GM18907 (cell line): ENCODE data around the gene FOXL2NB.

Source experiments
- ATAC-seq: cut with Tn5 transposase; IDR thresholded peaks from one replicate; pipeline ENCODE4 v1.9.1; 2021; ENCODE audit warnings: mild to moderate bottlenecking, moderate library complexity; ENCODE audit not compliant: unreplicated experiment

FOXL2NB gene

GRCh38 chr3:138928727-138929372 lies 18.2 kb upstream of the FOXL2NB start:
- ATAC-seq = no peak

GRCh38 chr3:138933068-138933668 lies 13.8 kb upstream of the FOXL2NB start:
- no peak for ATAC-seq

GRCh38 chr3:138933981-138934691 lies 12.9 kb upstream of the FOXL2NB start:
- ATAC-seq = no peak

GRCh38 chr3:138935505-138935862 lies 11.5 kb upstream of the FOXL2NB start:
- no peak for ATAC-seq

GRCh38 chr3:138935863-138936740 lies 10.9 kb upstream of the FOXL2NB start:
- ATAC-seq = peak; percentile 79

- no peak for ATAC-seq
These were observed 10.0 kb upstream of the FOXL2NB start for GRCh38 chr3:138936741-138937689.

GRCh38 chr3:138937690-138938055 lies 9.3 kb upstream of the FOXL2NB start:
- no peak for ATAC-seq

GRCh38 chr3:138938056-138938876 lies 8.8 kb upstream of the FOXL2NB start:
- ATAC-seq = no peak

GRCh38 chr3:138938877-138939560 lies 8.0 kb upstream of the FOXL2NB start:
- no peak for ATAC-seq

- no peak for ATAC-seq
These were observed 7.3 kb upstream of the FOXL2NB start for GRCh38 chr3:138939561-138940241.

GRCh38 chr3:138940446-138940845 lies 6.6 kb upstream of the FOXL2NB start:
- ATAC-seq = no peak

GRCh38 chr3:138941259-138941885 lies 5.6 kb upstream of the FOXL2NB start:
- ATAC-seq = no peak

- ATAC-seq = no peak
These were observed 4.7 kb upstream of the FOXL2NB start for GRCh38 chr3:138942271-138942670.

GRCh38 chr3:138942861-138943623 lies 4.0 kb upstream of the FOXL2NB start:
- ATAC-seq = no peak

- no peak for ATAC-seq
These were observed 3.0 kb upstream of the FOXL2NB start for GRCh38 chr3:138943724-138944653.

GRCh38 chr3:138944654-138944928 lies 2.4 kb upstream of the FOXL2NB start:
- ATAC-seq = no peak
